GM23248 (cell line): ENCODE results near the gene UGP2. TPM values are rescaled to one million over a fixed set of nuclear protein-coding genes. Genes with fewer than 3 reads are reported as not detected.

Experiments
- DNase-seq: peaks from one replicate; pipeline ENCODE4 v3.0.0-alpha.2; 2015
- H2AFZ ChIP-seq: fragments of 200-600 bp; sonication (generic); 2 replicates; pipeline ENCODE4 v1.6.1; 2016; ENCODE audit warnings: antibody characterized with exemption
- H3F3A ChIP-seq: fragments of 200-600 bp; sonication (generic); 2 replicates; pipeline ENCODE4 v1.6.1; 2016; ENCODE audit warnings: mild to moderate bottlenecking, antibody characterized with exemption, mixed run types; ENCODE audit not compliant: insufficient read depth
- H3K27ac ChIP-seq: fragments of 200-600 bp; sonication (generic); 2 replicates; pipeline ENCODE4 v1.5.1; 2016; ENCODE audit warnings: mild to moderate bottlenecking
- H3K27me3 ChIP-seq: fragments of 200-600 bp; sonication (generic); replicated peaks from 2 replicates; pipeline ENCODE4 v1.6.1; 2016; ENCODE audit warnings: mild to moderate bottlenecking; ENCODE audit not compliant: insufficient read depth
- H3K36me3 ChIP-seq: fragments of 200-600 bp; sonication (generic); 2 replicates; pipeline ENCODE4 v1.6.1; 2016; ENCODE audit warnings: low read depth, mild to moderate bottlenecking
- H3K4me1 ChIP-seq: fragments of 200-600 bp; sonication (generic); 2 replicates; pipeline ENCODE4 v1.6.1; 2016; ENCODE audit warnings: mild to moderate bottlenecking; ENCODE audit not compliant: insufficient read depth
- H3K4me2 ChIP-seq: fragments of 200-600 bp; sonication (generic); one replicate; pipeline ENCODE4 v1.6.1; 2016; ENCODE audit warnings: mild to moderate bottlenecking; ENCODE audit not compliant: unreplicated experiment
- H3K4me3 ChIP-seq: fragments of 200-600 bp; sonication (generic); 2 replicates; pipeline ENCODE4 v1.5.1; 2016; ENCODE audit warnings: mild to moderate bottlenecking
- H3K79me2 ChIP-seq: fragments of 200-600 bp; sonication (generic); 2 replicates; pipeline ENCODE4 v1.6.1; 2016; ENCODE audit warnings: mild to moderate bottlenecking; ENCODE audit not compliant: insufficient read depth
- H3K9ac ChIP-seq: fragments of 200-600 bp; sonication (generic); 2 replicates; pipeline ENCODE4 v1.6.1; 2016; ENCODE audit warnings: mild to moderate bottlenecking
- H3K9me2 ChIP-seq: fragments of 200-600 bp; sonication (generic); 2 replicates; pipeline ENCODE4 v1.6.1; 2016; ENCODE audit warnings: mixed run types, mild to moderate bottlenecking, moderate library complexity; ENCODE audit not compliant: insufficient read depth
- H3K9me3 ChIP-seq: fragments of 200-600 bp; sonication (generic); one replicate; pipeline ENCODE4 v1.6.1; 2017; ENCODE audit warnings: low read depth
- H4K20me1 ChIP-seq: fragments of 200-600 bp; sonication (generic); 2 replicates; pipeline ENCODE4 v1.6.0; 2016; ENCODE audit not compliant: insufficient read depth
- EZH2 ChIP-seq: fragments of 200-600 bp; sonication (generic); IDR thresholded peaks from 2 replicates; pipeline ENCODE4 v1.6.1; 2018; ENCODE audit warnings: antibody characterized with exemption, mild to moderate bottlenecking; ENCODE audit not compliant: insufficient read depth, poor library complexity, severe bottlenecking
- EZH2phosphoT487 ChIP-seq: fragments of 200-600 bp; sonication (generic); IDR thresholded peaks from 2 replicates; pipeline ENCODE4 v1.6.1; 2018; ENCODE audit warnings: antibody characterized with exemption, moderate library complexity, mild to moderate bottlenecking, low read depth; ENCODE audit not compliant: insufficient read depth
- WGBS, 2 experiments: methylation state at CpG; one replicate each; pipeline ENCODE4 v1.1.6; 2015 to 2017; ENCODE audit warnings: low lambda C conversion rate in 2 of 2, low coverage in 1 of 2; ENCODE audit errors: missing lambda C conversion rate in 2 of 2; 5-methylcytosine and 5-hydroxymethylcytosine counted together
- in situ Hi-C: fragments of 300-500 bp; cut with MboI; formaldehyde crosslinking; loops from 2 replicates; pipeline ENCODE4 v1.15.0; 2020
- polyA plus RNA-seq: library from polyadenylated mRNA; unstranded; fragments of >200 nt; fragmentation: Nextera tagmentation; extraction: Ambion mirVana; gene quantifications from 2 replicates; pipeline ENCODE4 v1.2.1, GENCODE V29; 2016
- total RNA-seq: library from RNA; depleted of rRNA; stranded (reverse); fragments of >200 nt; shearing (Covaris generic); gene quantifications from 2 replicates; pipeline ENCODE4 v1.2.3, GENCODE V29; 2014

Gene UGP2
- total and polyA plus RNA-seq, 2 experiments from 2014 or later: 168 to 180 TPM

GRCh38 chr2:63840785-63841253 lies 877 bp upstream of the UGP2 start:
- in situ Hi-C loops: no loop called here
- TF ChIP-seq EZH2phosphoT487: no peak
- no peak for TF ChIP-seq EZH2
- Histone ChIP-seq H3K36me3 (no peaks in the 10 kb centered on the region), H4K20me1 (no peaks in the 10 kb centered on the region), H3K4me3 (peak overlapping the region; percentile 94), H3K27me3 (no peaks in the 10 kb centered on the region), H3F3A (peaks cover 27% of the 10 kb centered on the region), H3K4me1 (peaks cover 23% of the 10 kb centered on the region), H3K4me2 (peak overlapping the region; percentile 96), H3K27ac (peak overlapping the region; percentile 94), H3K9me3 (no peaks in the 10 kb centered on the region), H2AFZ (peak overlapping the region; percentile 87), H3K79me2 (peaks cover 40% of the 10 kb centered on the region), H3K9ac (peak overlapping the region; percentile 97), H3K9me2 (no peaks in the 10 kb centered on the region)
- peak; percentile 99 for DNase-seq
- 0 to 2% methylated on average over 30 to 34 of the region's 34 CpGs for WGBS, 2 experiments

- Histone ChIP-seq H3K9me3 (no peaks in the 10 kb centered on the region), H3K27ac (peak overlapping the region; percentile 94), H2AFZ (peak overlapping the region; percentile 87), H3K4me1 (peaks cover 35% of the 10 kb centered on the region), H3K4me2 (peak overlapping the region; percentile 96), H3K79me2 (peaks cover 56% of the 10 kb centered on the region), H3K36me3 (no peaks in the 10 kb centered on the region), H3K4me3 (peak overlapping the region; percentile 94), H3K9ac (peak overlapping the region; percentile 97), H3F3A (peaks cover 27% of the 10 kb centered on the region), H3K9me2 (no peaks in the 10 kb centered on the region), H3K27me3 (no peaks in the 10 kb centered on the region), H4K20me1 (no peaks in the 10 kb centered on the region)
- peak; percentile 86 for DNase-seq
- in situ Hi-C loops: no loop called here
- 1% methylated on average over 24 of the region's 24 CpGs for WGBS, 2 experiments
- TF ChIP-seq EZH2phosphoT487 (no peak), EZH2 (no peak)
Observed at GRCh38 chr2:63842149-63843061, 709 bp downstream of the UGP2 start.

GRCh38 chr2:63843093-63843492 lies 1.4 kb downstream of the UGP2 start:
- no peak for DNase-seq
- Histone ChIP-seq H3K4me3 (peak overlapping the region; percentile 94), H3K4me1 (peaks cover 35% of the 10 kb centered on the region), H3K9me3 (no peaks in the 10 kb centered on the region), H3K9ac (peak overlapping the region; percentile 97), H3K36me3 (no peaks in the 10 kb centered on the region), H3K27ac (peak overlapping the region; percentile 94), H3F3A (peaks cover 27% of the 10 kb centered on the region), H2AFZ (peak overlapping the region; percentile 87), H3K27me3 (no peaks in the 10 kb centered on the region), H3K79me2 (peaks cover 63% of the 10 kb centered on the region), H3K4me2 (peak overlapping the region; percentile 96), H3K9me2 (no peaks in the 10 kb centered on the region), H4K20me1 (no peaks in the 10 kb centered on the region)
- no peak for TF ChIP-seq EZH2phosphoT487
- no peak for TF ChIP-seq EZH2
- in situ Hi-C loops: no loop called here
- 43 to 46% methylated on average over 8 of the region's 8 CpGs for WGBS, 2 experiments

GRCh38 chr2:63843791-63844190 lies 2.1 kb downstream of the UGP2 start:
- Histone ChIP-seq H3K79me2 (peaks cover 70% of the 10 kb centered on the region), H3K4me3 (peak overlapping the region; percentile 94), H3K9me3 (no peaks in the 10 kb centered on the region), H4K20me1 (no peaks in the 10 kb centered on the region), H3F3A (peaks cover 31% of the 10 kb centered on the region), H3K4me1 (peaks cover 40% of the 10 kb centered on the region), H2AFZ (0 out of 2 replicates have a peak overlapping the region, but pooled peaks have one; percentile 87), H3K36me3 (no peaks in the 10 kb centered on the region), H3K4me2 (peak overlapping the region; percentile 96), H3K27me3 (no peaks in the 10 kb centered on the region), H3K27ac (peak overlapping the region; percentile 94), H3K9ac (peak overlapping the region; percentile 97), H3K9me2 (no peaks in the 10 kb centered on the region)
- no peak for DNase-seq
- TF ChIP-seq EZH2: no peak
- no peak for TF ChIP-seq EZH2phosphoT487
- 57 to 60% methylated on average over 2 of the region's 2 CpGs for WGBS, 2 experiments
- in situ Hi-C loops: no loop called here
